ENCODE data around the gene SLC35C1. TPM values are rescaled to one million over a fixed set of nuclear protein-coding genes. Genes with fewer than 3 reads are reported as not detected.
"Not testable (repeated sequence)": the region's sequence is repeated elsewhere in the genome, so short reads cannot be mapped to it uniquely, and the experiment has no call there.

Gene SLC35C1
- total and polyA plus RNA-seq, 2 donors (not counting 1 experiment from before 2014, with no cell fraction given), result 4.4 to 12.5 TPM

DNA sequence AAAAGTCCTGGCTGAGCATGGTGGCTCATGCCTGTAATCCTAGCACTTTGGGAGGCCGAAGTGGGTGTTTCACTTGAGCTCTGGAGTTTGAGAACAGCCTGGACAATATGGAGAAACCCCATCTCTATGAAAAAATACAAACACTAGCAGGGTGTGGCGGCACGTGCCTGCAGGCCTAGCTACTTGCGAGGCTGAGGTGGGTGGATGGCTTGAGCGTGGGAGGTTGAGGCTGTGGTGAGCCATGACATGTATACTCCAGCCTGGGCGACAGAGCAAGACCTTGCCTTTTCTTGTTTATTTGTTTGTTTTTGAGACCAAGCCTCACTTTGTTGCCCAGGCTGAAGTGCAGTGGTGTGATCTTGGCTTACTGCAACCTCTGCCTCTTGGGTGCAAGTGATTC is 34.3 kb downstream of the SLC35C1 start:
- H4K20me1 ChIP-seq (ENCODE audit: control insufficient read depth, insufficient read depth, low read length, poor library complexity, severe bottlenecking), result no peaks in the 10 kb centered on the region
- no peaks in the 10 kb centered on the region for H3K79me2 ChIP-seq (ENCODE audit: control insufficient read depth, insufficient read depth, low read length)
- Mint-ChIP-seq H3K4me1 (peaks cover 24% of the 10 kb centered on the region), H3K27ac (no peak overlapping the region), H3K4me3 (no peak overlapping the region), H3K9me3 (ENCODE audit: insufficient read depth) (no peaks in the 10 kb centered on the region), H3K27me3 (no peaks in the 10 kb centered on the region)
- ATAC-seq (ENCODE audit: low read depth), result no peak
- CTCF ChIA-PET, result interaction anchor here (1.3 kb wide), 1 partner anchor 167 kb away, joined by 3 read pairs; no protein-coding TSS in a partner anchor
- WGBS (ENCODE audit: insufficient coverage), result 100% methylated on average over 1 of the region's 6 CpGs
- no peak for DNase-seq
- no peak overlapping the region for H3K9ac ChIP-seq (ENCODE audit: low read length)
- peaks cover 7 to 11% of the 10 kb centered on the region in 2 donors for H3K4me1 ChIP-seq (ENCODE audit: control insufficient read depth in 2 of 2, insufficient read depth in 2 of 2, low read length in 2 of 2)
- peaks cover 0 to 5% (median 0%) of the 10 kb centered on the region in 4 experiments for H3K27me3 ChIP-seq (replicated peaks in 1 of 4; ENCODE audit: control extremely low read depth in 1 of 4, control insufficient read depth in 3 of 4, insufficient read depth in 4 of 4, low read length in 3 of 4)
- no peak overlapping the region for H3K4me3 ChIP-seq (ENCODE audit: control extremely low read depth in 1 of 5, extremely low read depth in 1 of 5, insufficient read depth in 1 of 5, low read depth in 2 of 5, low read length in 4 of 5)
- H3K36me3 ChIP-seq (replicated peaks in 1 of 2; ENCODE audit: control extremely low read depth in 1 of 2, control insufficient read depth in 1 of 2, extremely low read depth in 1 of 2, insufficient read depth in 2 of 2, low read length in 1 of 2), result no peaks in the 10 kb centered on the region
- no peak overlapping the region for H3K27ac ChIP-seq (ENCODE audit: low read length in 2 of 2)
- POLR2A ChIA-PET, result interaction anchor here (0.6 kb wide), 1 partner anchor 18 kb away, joined by 3 read pairs; no protein-coding TSS in a partner anchor
- no peak overlapping the region for H3K4me2 ChIP-seq (replicated peaks; ENCODE audit: low read depth, low read length, poor library complexity, severe bottlenecking)
- no peak overlapping the region for H2AFZ ChIP-seq (ENCODE audit: insufficient read depth, low read depth, low read length, poor library complexity, severe bottlenecking)
- intact Hi-C loops (cut with micrococcal nuclease), result no loop called here
- TF ChIP-seq, protein P1, sequence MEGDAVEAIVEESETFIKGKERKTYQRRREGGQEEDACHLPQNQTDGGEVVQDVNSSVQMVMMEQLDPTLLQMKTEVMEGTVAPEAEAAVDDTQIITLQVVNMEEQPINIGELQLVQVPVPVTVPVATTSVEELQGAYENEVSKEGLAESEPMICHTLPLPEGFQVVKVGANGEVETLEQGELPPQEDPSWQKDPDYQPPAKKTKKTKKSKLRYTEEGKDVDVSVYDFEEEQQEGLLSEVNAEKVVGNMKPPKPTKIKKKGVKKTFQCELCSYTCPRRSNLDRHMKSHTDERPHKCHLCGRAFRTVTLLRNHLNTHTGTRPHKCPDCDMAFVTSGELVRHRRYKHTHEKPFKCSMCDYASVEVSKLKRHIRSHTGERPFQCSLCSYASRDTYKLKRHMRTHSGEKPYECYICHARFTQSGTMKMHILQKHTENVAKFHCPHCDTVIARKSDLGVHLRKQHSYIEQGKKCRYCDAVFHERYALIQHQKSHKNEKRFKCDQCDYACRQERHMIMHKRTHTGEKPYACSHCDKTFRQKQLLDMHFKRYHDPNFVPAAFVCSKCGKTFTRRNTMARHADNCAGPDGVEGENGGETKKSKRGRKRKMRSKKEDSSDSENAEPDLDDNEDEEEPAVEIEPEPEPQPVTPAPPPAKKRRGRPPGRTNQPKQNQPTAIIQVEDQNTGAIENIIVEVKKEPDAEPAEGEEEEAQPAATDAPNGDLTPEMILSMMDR (IDR thresholded peaks at IDR 0.05), result no peak
- TF ChIP-seq EZH2 (IDR thresholded peaks at IDR 0.05; ENCODE audit: borderline replicate concordance, insufficient read depth, low read depth, low read length, poor library complexity, severe bottlenecking), result no peak
- H3K9me3 ChIP-seq (ENCODE audit: control extremely low read depth in 1 of 3, control insufficient read depth in 2 of 3, insufficient read depth in 1 of 3, low read length in 2 of 3), result no peaks in the 10 kb centered on the region

DNA sequence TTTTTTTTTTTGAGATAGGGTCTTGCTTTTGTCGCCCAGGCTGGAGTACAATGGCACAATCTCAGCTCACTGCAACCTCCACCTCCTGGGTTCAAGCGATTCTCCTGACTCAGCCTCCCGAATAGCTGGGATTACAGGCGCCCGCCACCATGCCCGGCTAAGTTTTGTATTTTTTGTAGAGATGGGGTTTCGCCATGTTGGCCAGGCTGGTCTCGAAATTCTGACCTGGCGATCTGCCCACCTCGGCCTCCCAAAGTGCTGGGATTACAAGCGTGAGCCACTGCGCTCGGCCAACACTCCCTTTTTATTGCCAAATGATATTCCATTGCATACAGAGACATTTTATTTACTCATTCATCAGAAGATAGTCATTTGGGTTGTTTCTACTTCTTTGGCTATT is 35.3 kb downstream of the SLC35C1 start:
- peaks cover 27% of the 10 kb centered on the region for H3K4me1 Mint-ChIP-seq
- H3K4me3 ChIP-seq (ENCODE audit: control extremely low read depth in 1 of 5, extremely low read depth in 1 of 5, insufficient read depth in 1 of 5, low read depth in 2 of 5, low read length in 4 of 5); H3K9me3 Mint-ChIP-seq (ENCODE audit: insufficient read depth); DNase-seq; H3K4me3 Mint-ChIP-seq; H3K9ac ChIP-seq (ENCODE audit: low read length); H3K27me3 Mint-ChIP-seq; H2AFZ ChIP-seq (ENCODE audit: insufficient read depth, low read depth, low read length, poor library complexity, severe bottlenecking); H3K4me2 ChIP-seq (replicated peaks; ENCODE audit: low read depth, low read length, poor library complexity, severe bottlenecking); H3K27ac Mint-ChIP-seq; POLR2A ChIA-PET; H3K36me3 ChIP-seq (replicated peaks in 1 of 2; ENCODE audit: control extremely low read depth in 1 of 2, control insufficient read depth in 1 of 2, extremely low read depth in 1 of 2, insufficient read depth in 2 of 2, low read length in 1 of 2); ATAC-seq (ENCODE audit: low read depth); H3K79me2 ChIP-seq (ENCODE audit: control insufficient read depth, insufficient read depth, low read length); H3K9me3 ChIP-seq (ENCODE audit: control extremely low read depth in 1 of 3, control insufficient read depth in 2 of 3, insufficient read depth in 1 of 3, low read length in 2 of 3); H3K27ac ChIP-seq (ENCODE audit: low read length in 2 of 2); H4K20me1 ChIP-seq (ENCODE audit: control insufficient read depth, insufficient read depth, low read length, poor library complexity, severe bottlenecking); H3K27me3 ChIP-seq (replicated peaks in 1 of 4; ENCODE audit: control extremely low read depth in 1 of 4, control insufficient read depth in 3 of 4, insufficient read depth in 4 of 4, low read length in 3 of 4): not testable (repeated sequence)
- peaks cover 7 to 11% of the 10 kb centered on the region in 2 donors for H3K4me1 ChIP-seq (ENCODE audit: control insufficient read depth in 2 of 2, insufficient read depth in 2 of 2, low read length in 2 of 2)
- intact Hi-C loops (cut with micrococcal nuclease), result loop anchor here (10.0 kb wide), 1 partner anchor 1235 kb away; no protein-coding TSS in a partner anchor
- 80% methylated on average over 1 of the region's 13 CpGs for WGBS (ENCODE audit: insufficient coverage)
- CTCF ChIA-PET, result interaction anchor here (4.3 kb wide), 1 partner anchor 166 kb away, joined by 50 read pairs; no protein-coding TSS in a partner anchor

All from B cell (primary cell).